Measurements from ENCODE around the gene YJEFN3. TPM values are rescaled to one million over a fixed set of nuclear protein-coding genes. Genes with fewer than 3 reads are reported as not detected.

The YJEFN3 gene
- total and polyA plus RNA-seq, 10 donors: 1.3 to 22.7 (median 3.9) TPM

- TF ChIP-seq POLR2A (IDR thresholded peaks at IDR 0.05) (no peak), CTCF (IDR thresholded peaks at IDR 0.05 in 8 of 11, conservative IDR thresholded peaks at IDR 0.05 in 3 of 11) (no peak), POLR2AphosphoS5 (IDR thresholded peaks at IDR 0.05) (peak in 1 of 3 donors; percentile 52)
- H3K27me3 ChIP-seq (replicated peaks in 1 of 7): no peaks in the 10 kb centered on the region
- peak; percentile 59 for DNase-seq
- H3K4me1 ChIP-seq: peaks cover 0 to 21% (median 0%) of the 10 kb centered on the region in 6 donors
- no peaks in the 10 kb centered on the region for H3K9me3 ChIP-seq
- H3K36me3 ChIP-seq: peaks cover 0 to 100% (median 96%) of the 10 kb centered on the region in 6 donors
- WGBS, 5 donors: 93 to 96% (median 94%) methylated on average over 17 to 33 of the region's 33 CpGs
- intact Hi-C loops (cut with DNase I; ENCODE audit: low total_unique reads): no loop called here
- H3K4me3 ChIP-seq: no peak overlapping the region
- H3K27ac ChIP-seq: no peak overlapping the region
Observed at GRCh38 chr19:19498255-19498991, 30.3 kb upstream of the YJEFN3 start.

GRCh38 chr19:19499272-19499995, 29.3 kb upstream of the YJEFN3 start:
- Histone ChIP-seq H3K27ac (no peak overlapping the region), H3K36me3 (peaks cover 0 to 100% (median 97%) of the 10 kb centered on the region in 6 donors), H3K4me3 (no peak overlapping the region), H3K4me1 (peaks cover 0 to 14% (median 0%) of the 10 kb centered on the region in 6 donors), H3K9me3 (no peaks in the 10 kb centered on the region), H3K27me3 (replicated peaks in 1 of 7) (no peaks in the 10 kb centered on the region)
- peak; percentile 69 for DNase-seq
- TF ChIP-seq POLR2AphosphoS5 (IDR thresholded peaks at IDR 0.05) (no peak), CTCF (IDR thresholded peaks at IDR 0.05 in 8 of 11, conservative IDR thresholded peaks at IDR 0.05 in 3 of 11) (no peak), POLR2A (IDR thresholded peaks at IDR 0.05) (no peak)
- intact Hi-C loops (cut with DNase I; ENCODE audit: low total_unique reads): no loop called here
- WGBS, 5 donors: 78 to 94% (median 93%) methylated on average over 9 to 18 of the region's 18 CpGs

GRCh38 chr19:19500975-19501644, 27.6 kb upstream of the YJEFN3 start:
- no peak overlapping the region for H3K4me3 ChIP-seq
- peaks cover 3 to 100% (median 99%) of the 10 kb centered on the region in 6 donors for H3K36me3 ChIP-seq
- H3K9me3 ChIP-seq: no peaks in the 10 kb centered on the region
- peaks cover 0 to 9% (median 0%) of the 10 kb centered on the region in 6 donors for H3K4me1 ChIP-seq
- DNase-seq: peak; percentile 62
- H3K27me3 ChIP-seq (replicated peaks in 1 of 7): no peaks in the 10 kb centered on the region
- H3K27ac ChIP-seq: no peak overlapping the region
- intact Hi-C loops (cut with DNase I; ENCODE audit: low total_unique reads): no loop called here
- WGBS, 5 donors: 91 to 95% (median 92%) methylated on average over 23 to 34 of the region's 34 CpGs
- peak in 2 of 3 donors; percentile 6 to 53 for TF ChIP-seq POLR2AphosphoS5 (IDR thresholded peaks at IDR 0.05)
- no peak for TF ChIP-seq CTCF (IDR thresholded peaks at IDR 0.05 in 8 of 11, conservative IDR thresholded peaks at IDR 0.05 in 3 of 11)
